ENCODE measurements around the gene PSORS1C1.

The PSORS1C1 gene

GRCh38 chr6:31112478-31112877 is 2.1 kb upstream of the PSORS1C1 start, which contains the start of gene C6orf15:
Gene C6orf15, minus strand, starts transcription at chr6:31112575. Its CDS starts 20 bp downstream, at chr6:31112555.
- Histone ChIP-seq H3K27ac (replicated peaks) (no peak within 1 kb of the TSS), H3K4me3 (replicated peaks; ENCODE audit: insufficient read depth, low read length) (no peak within 1 kb of the TSS), H3K27me3 (ENCODE audit: insufficient read depth, poor library complexity, severe bottlenecking) (peaks cover 6% of the 10 kb centered on the region)
- DNase-seq (ENCODE audit: low read depth in 1 of 2, low spot score in 1 of 2), result no peak
- TF ChIP-seq REST (IDR thresholded peaks at IDR 0.05; ENCODE audit: insufficient replicate concordance, low read depth), result no peak
- TF ChIP-seq SPI1 (IDR thresholded peaks at IDR 0.05; ENCODE audit: borderline replicate concordance, low read depth), result no peak
- no peak for TF ChIP-seq GABPA (IDR thresholded peaks at IDR 0.05; ENCODE audit: low read depth)
- TF ChIP-seq CTCF (IDR thresholded peaks at IDR 0.05; ENCODE audit: insufficient read depth, low read length), result no peak
- no peak for TF ChIP-seq POLR2AphosphoS5 (IDR thresholded peaks at IDR 0.05; ENCODE audit: low read depth)

GRCh38 chr6:31113861-31114540 is 599 bp upstream of the PSORS1C1 start:
- DNase-seq (ENCODE audit: low read depth in 1 of 2, low spot score in 1 of 2), result no peak
- TF ChIP-seq SPI1 (IDR thresholded peaks at IDR 0.05; ENCODE audit: borderline replicate concordance, low read depth) (no peak), REST (IDR thresholded peaks at IDR 0.05; ENCODE audit: insufficient replicate concordance, low read depth) (no peak)
- Histone ChIP-seq H3K27me3 (ENCODE audit: insufficient read depth, poor library complexity, severe bottlenecking) (peaks cover 6% of the 10 kb centered on the region), H3K4me3 (replicated peaks; ENCODE audit: insufficient read depth, low read length) (no peak overlapping the region), H3K27ac (replicated peaks) (no peak overlapping the region)

- TF ChIP-seq POLR2AphosphoS5 (IDR thresholded peaks at IDR 0.05; ENCODE audit: low read depth) (no peak), CTCF (IDR thresholded peaks at IDR 0.05; ENCODE audit: insufficient read depth, low read length) (no peak)
- peaks cover 6% of the 10 kb centered on the region for H3K27me3 ChIP-seq (ENCODE audit: insufficient read depth, poor library complexity, severe bottlenecking)
- H3K27ac ChIP-seq (replicated peaks), result no peak overlapping the region
- no peak overlapping the region for H3K4me3 ChIP-seq (replicated peaks; ENCODE audit: insufficient read depth, low read length)
- DNase-seq (ENCODE audit: low read depth in 1 of 2, low spot score in 1 of 2), result no peak
Measured at GRCh38 chr6:31114970-31115849, 610 bp downstream of the PSORS1C1 start.

- Histone ChIP-seq H3K4me3 (replicated peaks; ENCODE audit: insufficient read depth, low read length) (no peak overlapping the region), H3K27ac (replicated peaks) (no peak overlapping the region), H3K27me3 (ENCODE audit: insufficient read depth, poor library complexity, severe bottlenecking) (peaks cover 6% of the 10 kb centered on the region)
- TF ChIP-seq CTCF (IDR thresholded peaks at IDR 0.05; ENCODE audit: insufficient read depth, low read length) (no peak), SPI1 (IDR thresholded peaks at IDR 0.05; ENCODE audit: borderline replicate concordance, low read depth) (no peak), REST (IDR thresholded peaks at IDR 0.05; ENCODE audit: insufficient replicate concordance, low read depth) (no peak), GABPA (IDR thresholded peaks at IDR 0.05; ENCODE audit: low read depth) (no peak), POLR2AphosphoS5 (IDR thresholded peaks at IDR 0.05; ENCODE audit: low read depth) (no peak)
- no peak for DNase-seq (ENCODE audit: low read depth in 1 of 2, low spot score in 1 of 2)
Measured at GRCh38 chr6:31115941-31116560, 1.5 kb downstream of the PSORS1C1 start.

All from HL-60 (cell line).